GM12801 (cell line): ENCODE data around the gene THOC5.

Experiments used
- CTCF ChIP-seq: IDR thresholded peaks from one replicate; pipeline ENCODE4 v1.5.1; 2011; ENCODE audit warnings: control low read depth; ENCODE audit not compliant: insufficient read length; ENCODE audit errors: extremely low read depth

Gene THOC5

DNA sequence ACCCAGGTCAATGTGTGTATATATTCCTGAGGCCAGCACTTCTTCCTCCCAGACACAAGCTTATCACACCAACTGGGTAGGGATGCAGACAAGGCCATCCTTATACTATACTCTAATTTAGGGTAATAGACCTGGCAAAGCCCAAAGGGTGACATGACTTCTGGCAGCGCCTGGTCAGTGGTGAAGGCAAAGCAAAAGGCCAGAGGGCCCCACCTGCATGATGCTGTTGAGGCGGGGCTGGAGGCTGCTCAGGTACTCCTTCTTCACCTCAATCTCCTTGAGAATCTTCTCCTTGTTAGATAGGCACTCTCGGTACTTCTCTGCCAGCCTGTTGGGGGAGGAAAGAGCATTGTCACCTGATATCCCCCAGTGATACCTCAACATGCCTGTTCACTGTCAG lies 17.1 kb downstream of the THOC5 start:
- TF ChIP-seq CTCF = no peak

DNA sequence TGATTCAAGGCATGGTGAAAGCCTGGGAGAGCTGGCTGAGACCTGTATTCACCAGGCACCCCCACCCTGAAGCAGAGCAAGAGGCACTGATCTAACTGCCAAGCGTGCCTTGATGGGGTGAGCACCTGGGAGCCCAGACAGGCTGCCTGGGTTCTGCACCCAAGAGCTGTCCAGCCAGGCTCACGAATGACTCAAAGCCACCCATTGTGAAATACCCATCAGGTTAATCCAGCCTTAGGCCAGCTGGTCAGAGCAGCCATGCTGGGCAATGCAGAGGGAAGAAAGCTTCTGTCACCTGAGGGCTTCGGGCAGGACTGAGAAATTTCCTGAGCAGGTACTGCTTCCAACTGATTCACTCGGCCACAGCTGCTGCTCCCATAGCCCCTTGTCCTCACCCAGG lies 22.1 kb downstream of the THOC5 start:
- TF ChIP-seq CTCF = no peak

- TF ChIP-seq CTCF = no peak
Observed at GRCh38 chr22:29530716-29531115, 22.8 kb downstream of the THOC5 start.

- TF ChIP-seq CTCF = no peak
Observed at GRCh38 chr22:29528144-29528543, 25.4 kb downstream of the THOC5 start.

DNA sequence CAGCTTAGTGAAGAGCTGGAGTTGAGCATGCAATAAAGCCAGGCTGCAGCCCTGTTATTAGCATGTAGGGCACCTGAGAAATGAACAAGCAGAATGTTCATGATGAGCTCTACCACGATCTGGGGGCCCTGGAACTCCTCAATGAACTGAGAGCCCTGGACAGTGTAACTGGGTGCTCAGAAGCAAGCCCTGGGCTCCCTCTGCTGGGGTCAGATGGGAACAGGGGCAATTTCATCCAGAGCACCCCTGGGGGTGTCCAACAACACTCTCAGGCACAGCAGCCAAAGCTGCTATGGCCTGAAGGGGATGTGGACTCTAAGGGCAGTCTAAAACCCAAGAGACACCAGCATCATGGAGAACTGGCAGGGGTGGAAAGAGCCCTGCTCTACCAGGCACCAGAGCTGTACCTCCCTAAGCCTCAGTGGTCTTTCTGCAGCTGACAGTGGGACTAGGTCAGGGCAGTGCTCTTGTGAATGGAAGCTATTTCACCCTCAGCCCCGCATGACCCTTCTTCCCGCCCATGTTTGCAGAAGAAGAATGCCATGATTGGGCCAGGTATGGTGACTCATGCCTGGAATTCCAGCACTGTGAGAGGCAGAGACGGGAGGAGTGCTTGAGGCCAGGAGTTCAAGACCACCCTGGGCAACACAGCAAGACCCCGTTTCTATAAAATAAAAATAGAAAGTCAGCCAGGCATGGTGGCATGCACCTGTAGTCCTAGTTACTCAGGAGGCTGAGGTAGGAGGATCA lies 28.9 kb downstream of the THOC5 start:
- TF ChIP-seq CTCF = no peak

- no peak for TF ChIP-seq CTCF
Observed at GRCh38 chr22:29523761-29524160, 29.8 kb downstream of the THOC5 start.

- TF ChIP-seq CTCF = no peak
Observed at GRCh38 chr22:29521526-29521925, 32.0 kb downstream of the THOC5 start.

- no peak for TF ChIP-seq CTCF
Observed at GRCh38 chr22:29520851-29521250, 32.7 kb downstream of the THOC5 start.
